ENCODE results near the gene APOBEC3F. TPM values are rescaled to one million over a fixed set of nuclear protein-coding genes. Genes with fewer than 3 reads are reported as not detected.

The APOBEC3F gene
- polyA plus RNA-seq, 1 of the 3 experiments (the other 2 are of a cell fraction): 3.8 TPM

- no peak within 1 kb of the TSS for H3K9ac ChIP-seq
- H3K9me3 ChIP-seq: no peaks in the 10 kb centered on the region
- H3K9me2 ChIP-seq: no peaks in the 10 kb centered on the region
- H3K4me3 ChIP-seq (ENCODE audit: low read depth in 2 of 2, low read length in 1 of 2): no peak within 1 kb of the TSS
- no peaks in the 10 kb centered on the region; a peak in 1 of 4 replicates for H3K4me1 ChIP-seq (ENCODE audit: control insufficient read depth in 1 of 2, insufficient read depth in 2 of 2, low read depth in 1 of 2, low read length in 1 of 2)
- H3K79me2 ChIP-seq (ENCODE audit: insufficient read depth): no peaks in the 10 kb centered on the region
- H3K27me3 ChIP-seq (ENCODE audit: insufficient read depth): no peaks in the 10 kb centered on the region
- H3K27ac ChIP-seq (ENCODE audit: low read depth in 2 of 2, low read length in 1 of 2): no peak within 1 kb of the TSS
- H3K4me2 ChIP-seq: no peak within 1 kb of the TSS
- H2AFZ ChIP-seq (ENCODE audit: low read depth): peak within 1 kb of the TSS; percentile 35; the same call in 1 of the 2 replicates
- ChIA-PET CTCF (no interaction called here), POLR2A (no interaction called here)
- no peak for TF ChIP-seq NRF1 (IDR thresholded peaks at IDR 0.05; ENCODE audit: low read depth, low read length)
- no peak for TF ChIP-seq ZBTB33 (IDR thresholded peaks at IDR 0.05; ENCODE audit: borderline replicate concordance, low read depth)
- no peak for DNase-seq
- no peaks in the 10 kb centered on the region for H4K20me1 ChIP-seq (ENCODE audit: insufficient read depth)
- WGBS (ENCODE audit: low lambda C conversion rate): 92% methylated on average over 3 of the region's 9 CpGs
- H3K36me3 ChIP-seq (replicated peaks in 1 of 2; ENCODE audit: control insufficient read depth in 1 of 2, insufficient read depth in 2 of 2, low read length in 1 of 2): no peaks in the 10 kb centered on the region
- no peaks in the 10 kb centered on the region for H3F3A ChIP-seq (replicated peaks; ENCODE audit: insufficient read depth)
Observed at GRCh38 chr22:39097098-39098020, 56.7 kb downstream of the APOBEC3F start, which contains the start of gene APOBEC3H. Gene APOBEC3H (plus strand): TSS chr22:39097244. CDS start chr22:39100279, 3,035 bp downstream.

- Histone ChIP-seq H3K9me2 (no peaks in the 10 kb centered on the region), H3K27me3 (ENCODE audit: insufficient read depth) (no peaks in the 10 kb centered on the region), H3K27ac (ENCODE audit: low read depth in 2 of 2, low read length in 1 of 2) (no peak overlapping the region), H4K20me1 (ENCODE audit: insufficient read depth) (no peaks in the 10 kb centered on the region), H3K9ac (no peak overlapping the region), H2AFZ (ENCODE audit: low read depth) (no peak overlapping the region), H3K4me1 (ENCODE audit: control insufficient read depth in 1 of 2, insufficient read depth in 2 of 2, low read depth in 1 of 2, low read length in 1 of 2) (no peaks in the 10 kb centered on the region; a peak in 1 of 4 replicates), H3K36me3 (replicated peaks in 1 of 2; ENCODE audit: control insufficient read depth in 1 of 2, insufficient read depth in 2 of 2, low read length in 1 of 2) (no peaks in the 10 kb centered on the region), H3K4me2 (no peak overlapping the region), H3K79me2 (ENCODE audit: insufficient read depth) (no peaks in the 10 kb centered on the region), H3F3A (replicated peaks; ENCODE audit: insufficient read depth) (no peaks in the 10 kb centered on the region), H3K4me3 (ENCODE audit: low read depth in 2 of 2, low read length in 1 of 2) (no peak overlapping the region), H3K9me3 (no peaks in the 10 kb centered on the region)
- POLR2A ChIA-PET: no interaction called here
- no peak for DNase-seq
- CTCF ChIA-PET: interaction anchor here (0.7 kb wide), 1 partner anchor 887 kb away, joined by 3 read pairs; no protein-coding TSS in a partner anchor
- TF ChIP-seq TCF12 (IDR thresholded peaks at IDR 0.05) (no peak), RFX5 (IDR thresholded peaks at IDR 0.05; ENCODE audit: low read length) (no peak), PBX3 (IDR thresholded peaks at IDR 0.05) (no peak), EP300 (IDR thresholded peaks at IDR 0.05; ENCODE audit: borderline replicate concordance in 1 of 2, low read depth in 1 of 2, low read length in 1 of 2) (no peak), SIN3A (IDR thresholded peaks at IDR 0.05; ENCODE audit: borderline replicate concordance, low read depth, low read length) (no peak), GATA2 (CRISPR knock-in tag; IDR thresholded peaks at IDR 0.05) (no peak), SMC3 (IDR thresholded peaks at IDR 0.05; ENCODE audit: low read depth, low read length) (no peak), USF1 (IDR thresholded peaks at IDR 0.05; ENCODE audit: borderline replicate concordance, low read depth) (no peak), MEF2A (IDR thresholded peaks at IDR 0.05; ENCODE audit: borderline replicate concordance, low read depth) (no peak), ELF1 (IDR thresholded peaks at IDR 0.05) (no peak)
- TF ChIP-seq, protein P1, sequence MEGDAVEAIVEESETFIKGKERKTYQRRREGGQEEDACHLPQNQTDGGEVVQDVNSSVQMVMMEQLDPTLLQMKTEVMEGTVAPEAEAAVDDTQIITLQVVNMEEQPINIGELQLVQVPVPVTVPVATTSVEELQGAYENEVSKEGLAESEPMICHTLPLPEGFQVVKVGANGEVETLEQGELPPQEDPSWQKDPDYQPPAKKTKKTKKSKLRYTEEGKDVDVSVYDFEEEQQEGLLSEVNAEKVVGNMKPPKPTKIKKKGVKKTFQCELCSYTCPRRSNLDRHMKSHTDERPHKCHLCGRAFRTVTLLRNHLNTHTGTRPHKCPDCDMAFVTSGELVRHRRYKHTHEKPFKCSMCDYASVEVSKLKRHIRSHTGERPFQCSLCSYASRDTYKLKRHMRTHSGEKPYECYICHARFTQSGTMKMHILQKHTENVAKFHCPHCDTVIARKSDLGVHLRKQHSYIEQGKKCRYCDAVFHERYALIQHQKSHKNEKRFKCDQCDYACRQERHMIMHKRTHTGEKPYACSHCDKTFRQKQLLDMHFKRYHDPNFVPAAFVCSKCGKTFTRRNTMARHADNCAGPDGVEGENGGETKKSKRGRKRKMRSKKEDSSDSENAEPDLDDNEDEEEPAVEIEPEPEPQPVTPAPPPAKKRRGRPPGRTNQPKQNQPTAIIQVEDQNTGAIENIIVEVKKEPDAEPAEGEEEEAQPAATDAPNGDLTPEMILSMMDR (IDR thresholded peaks at IDR 0.05): no peak
- 74% methylated on average over 5 of the region's 6 CpGs for WGBS (ENCODE audit: low lambda C conversion rate)
Observed at GRCh38 chr22:39098026-39098425, 57.4 kb downstream of the APOBEC3F start.
